ENCODE data around the gene CLPX.
A peak's percentile ranks its signal among the peaks of the same experiment; 100 is the strongest.

CLPX gene

DNA sequence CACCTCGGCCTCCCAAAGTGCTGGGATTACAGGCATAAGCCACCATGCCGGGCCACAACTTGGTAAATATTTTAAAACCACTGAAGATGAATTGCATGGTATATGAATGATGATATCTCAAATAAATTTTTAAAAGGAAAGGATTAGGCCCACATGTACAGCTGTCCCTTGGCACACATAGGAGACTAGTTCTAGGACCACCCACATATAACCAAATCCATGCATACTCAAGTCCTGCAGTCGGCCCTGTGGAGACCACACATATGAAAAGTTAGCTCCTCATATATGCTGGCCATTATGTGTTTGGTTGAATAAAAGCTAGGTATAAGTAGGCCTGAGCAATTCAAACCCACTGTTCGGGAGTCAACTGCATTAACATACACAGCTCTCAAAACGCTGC is 10.6 kb downstream of the CLPX start:
- TF ChIP-seq, protein P1, sequence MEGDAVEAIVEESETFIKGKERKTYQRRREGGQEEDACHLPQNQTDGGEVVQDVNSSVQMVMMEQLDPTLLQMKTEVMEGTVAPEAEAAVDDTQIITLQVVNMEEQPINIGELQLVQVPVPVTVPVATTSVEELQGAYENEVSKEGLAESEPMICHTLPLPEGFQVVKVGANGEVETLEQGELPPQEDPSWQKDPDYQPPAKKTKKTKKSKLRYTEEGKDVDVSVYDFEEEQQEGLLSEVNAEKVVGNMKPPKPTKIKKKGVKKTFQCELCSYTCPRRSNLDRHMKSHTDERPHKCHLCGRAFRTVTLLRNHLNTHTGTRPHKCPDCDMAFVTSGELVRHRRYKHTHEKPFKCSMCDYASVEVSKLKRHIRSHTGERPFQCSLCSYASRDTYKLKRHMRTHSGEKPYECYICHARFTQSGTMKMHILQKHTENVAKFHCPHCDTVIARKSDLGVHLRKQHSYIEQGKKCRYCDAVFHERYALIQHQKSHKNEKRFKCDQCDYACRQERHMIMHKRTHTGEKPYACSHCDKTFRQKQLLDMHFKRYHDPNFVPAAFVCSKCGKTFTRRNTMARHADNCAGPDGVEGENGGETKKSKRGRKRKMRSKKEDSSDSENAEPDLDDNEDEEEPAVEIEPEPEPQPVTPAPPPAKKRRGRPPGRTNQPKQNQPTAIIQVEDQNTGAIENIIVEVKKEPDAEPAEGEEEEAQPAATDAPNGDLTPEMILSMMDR (IDR thresholded peaks at IDR 0.05; ENCODE audit: unreplicated experiment in 3 of 3) = no peak
- Mint-ChIP-seq H3K36me3 (ENCODE audit: low read depth) (peaks cover 62% of the 10 kb centered on the region), H3K27ac (no peak overlapping the region), H3K4me1 (no peaks in the 10 kb centered on the region), H3K9me3 (no peaks in the 10 kb centered on the region), H3K27me3 (ENCODE audit: low read depth) (no peaks in the 10 kb centered on the region), H3K4me3 (no peak overlapping the region)

DNA sequence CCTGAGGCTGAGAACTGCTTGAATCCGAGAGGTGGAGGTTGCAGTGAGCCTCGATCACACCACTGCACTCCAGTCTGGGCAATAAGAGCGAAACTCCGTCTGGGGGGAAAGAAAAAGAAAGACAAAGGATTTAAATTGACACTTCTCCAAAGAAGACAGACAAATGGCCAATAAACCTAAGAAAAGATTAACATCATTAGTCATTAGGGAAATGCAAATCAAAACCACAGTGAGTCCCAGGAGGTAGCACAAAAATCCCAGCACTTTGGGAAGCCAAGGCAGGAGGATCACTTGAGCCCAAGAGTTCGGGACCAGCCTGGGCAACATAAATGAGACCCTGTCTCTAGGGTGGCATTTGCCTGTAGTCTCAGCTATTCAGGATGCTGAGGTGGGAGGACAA is 12.6 kb downstream of the CLPX start:
- TF ChIP-seq, protein P1 (IDR thresholded peaks at IDR 0.05; ENCODE audit: unreplicated experiment in 3 of 3) = no peak
- Mint-ChIP-seq H3K27ac (no peak overlapping the region), H3K4me3 (no peak overlapping the region), H3K36me3 (ENCODE audit: low read depth) (peaks cover 58% of the 10 kb centered on the region), H3K4me1 (no peaks in the 10 kb centered on the region), H3K27me3 (ENCODE audit: low read depth) (no peaks in the 10 kb centered on the region), H3K9me3 (no peaks in the 10 kb centered on the region)

DNA sequence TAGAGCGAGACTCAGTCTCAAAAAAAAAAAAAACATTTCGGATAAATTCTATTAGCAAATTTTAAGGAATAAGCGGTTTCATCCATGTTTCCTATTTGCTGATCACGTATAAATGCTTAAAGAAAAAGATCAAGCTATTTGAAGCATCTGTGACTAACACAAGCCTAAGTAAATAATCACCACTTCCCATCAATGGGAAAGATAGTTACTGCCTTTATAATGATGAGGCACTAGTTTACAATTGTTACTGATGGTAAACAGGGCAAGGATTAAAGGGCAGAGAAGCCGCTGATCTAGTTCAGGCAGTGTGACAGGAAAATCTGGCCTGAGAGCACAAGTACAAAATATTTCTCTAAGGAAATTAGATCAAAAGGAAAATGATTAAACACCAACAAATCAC is 13.7 kb downstream of the CLPX start:
- Mint-ChIP-seq H3K9me3 (no peaks in the 10 kb centered on the region), H3K4me1 (no peaks in the 10 kb centered on the region), H3K27me3 (ENCODE audit: low read depth) (no peaks in the 10 kb centered on the region), H3K4me3 (no peak overlapping the region), H3K27ac (no peak overlapping the region), H3K36me3 (ENCODE audit: low read depth) (peaks cover 58% of the 10 kb centered on the region)
- TF ChIP-seq, protein P1 (IDR thresholded peaks at IDR 0.05; ENCODE audit: unreplicated experiment in 3 of 3) = no peak

DNA sequence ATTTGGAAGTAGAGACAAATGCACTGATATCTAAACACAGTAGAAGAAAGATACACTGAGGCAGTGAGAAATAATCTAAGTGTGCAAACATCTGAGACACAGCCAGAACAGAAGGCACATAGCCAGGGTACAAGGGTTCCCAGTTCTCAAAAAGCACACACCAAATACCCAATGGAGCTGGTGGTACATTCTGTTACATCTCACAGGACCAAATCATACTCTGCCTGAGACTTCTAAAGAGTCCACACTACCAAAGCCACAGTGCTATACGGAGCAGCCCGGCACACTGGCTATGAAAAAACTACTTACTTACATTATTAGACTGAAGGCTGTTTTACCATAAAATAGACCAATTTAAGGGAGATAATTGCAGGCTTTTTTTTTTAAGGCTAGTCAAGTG is 19.3 kb downstream of the CLPX start:
- Mint-ChIP-seq H3K27me3 (ENCODE audit: low read depth) (no peaks in the 10 kb centered on the region), H3K4me1 (no peaks in the 10 kb centered on the region), H3K4me3 (no peak overlapping the region), H3K9me3 (no peaks in the 10 kb centered on the region), H3K27ac (peak overlapping the region in 1 of 3 experiments; percentile 33), H3K36me3 (ENCODE audit: low read depth) (peaks cover 30% of the 10 kb centered on the region)
- TF ChIP-seq, protein P1 (IDR thresholded peaks at IDR 0.05; ENCODE audit: unreplicated experiment in 3 of 3) = no peak

DNA sequence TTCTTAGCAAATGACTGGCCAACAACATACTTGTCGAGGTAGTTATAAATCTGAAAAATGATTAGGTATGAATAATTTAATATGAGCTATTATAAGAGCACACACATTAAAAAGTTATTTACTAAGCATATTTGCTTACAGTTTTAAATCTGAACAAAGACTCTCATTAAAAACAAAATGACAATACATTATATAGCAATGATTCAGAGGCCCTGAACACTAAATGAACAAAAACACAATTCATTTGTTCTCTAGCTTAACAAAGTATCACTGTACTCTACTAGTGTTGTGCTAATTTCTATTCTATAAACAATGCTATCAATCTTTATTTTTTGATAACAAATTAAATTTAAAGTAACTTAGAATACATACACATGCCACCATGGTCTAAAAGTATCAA is 21.0 kb downstream of the CLPX start:
- Mint-ChIP-seq H3K36me3 (ENCODE audit: low read depth) (peaks cover 27% of the 10 kb centered on the region), H3K4me3 (no peak overlapping the region), H3K9me3 (no peaks in the 10 kb centered on the region), H3K4me1 (no peaks in the 10 kb centered on the region), H3K27me3 (ENCODE audit: low read depth) (no peaks in the 10 kb centered on the region), H3K27ac (no peak overlapping the region)
- TF ChIP-seq, protein P1 (IDR thresholded peaks at IDR 0.05; ENCODE audit: unreplicated experiment in 3 of 3) = no peak

DNA sequence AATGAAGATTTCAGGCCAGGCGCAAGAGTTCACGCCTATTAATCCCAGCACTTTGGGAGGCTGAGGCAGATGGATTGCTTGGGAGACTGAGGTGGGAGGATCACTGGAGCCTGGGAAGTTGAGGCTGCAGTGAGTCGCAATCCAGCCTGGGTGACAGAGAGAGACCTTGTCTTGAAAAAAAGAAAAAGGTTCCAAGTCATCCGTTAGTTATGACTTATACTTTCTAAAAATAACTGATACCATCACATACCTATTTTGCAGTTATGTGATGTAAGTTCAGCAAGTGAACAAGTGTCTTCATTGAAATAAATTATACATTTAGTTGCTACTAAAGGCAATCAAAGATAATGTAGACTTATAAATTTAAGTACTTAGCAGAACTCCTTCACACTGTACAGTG is 22.1 kb downstream of the CLPX start:
- Mint-ChIP-seq H3K36me3 (ENCODE audit: low read depth) (peaks cover 26% of the 10 kb centered on the region), H3K27me3 (ENCODE audit: low read depth) (no peaks in the 10 kb centered on the region), H3K27ac (no peak overlapping the region), H3K4me1 (no peaks in the 10 kb centered on the region), H3K4me3 (no peak overlapping the region), H3K9me3 (no peaks in the 10 kb centered on the region)
- TF ChIP-seq, protein P1 (IDR thresholded peaks at IDR 0.05; ENCODE audit: unreplicated experiment in 3 of 3) = no peak

All from nephron (organoid).